Hepatocyte (in vitro differentiated cells): ENCODE measurements around the gene IP6K3.

Source experiments
- EZH2 ChIP-seq: fragments of 200-600 bp; sonication (generic); IDR thresholded peaks from 2 replicates; pipeline ENCODE4 v1.6.1; 2016; ENCODE audit warnings: antibody characterized with exemption, mild to moderate bottlenecking, borderline replicate concordance
- TF ChIP-seq, protein P1 (sequence below): fragments of 200-600 bp; sonication (generic); IDR thresholded peaks from 2 replicates; pipeline ENCODE4 v1.5.1; 2016; ENCODE audit warnings: antibody characterized with exemption, mild to moderate bottlenecking; ENCODE audit not compliant: poor library complexity

DNA sequence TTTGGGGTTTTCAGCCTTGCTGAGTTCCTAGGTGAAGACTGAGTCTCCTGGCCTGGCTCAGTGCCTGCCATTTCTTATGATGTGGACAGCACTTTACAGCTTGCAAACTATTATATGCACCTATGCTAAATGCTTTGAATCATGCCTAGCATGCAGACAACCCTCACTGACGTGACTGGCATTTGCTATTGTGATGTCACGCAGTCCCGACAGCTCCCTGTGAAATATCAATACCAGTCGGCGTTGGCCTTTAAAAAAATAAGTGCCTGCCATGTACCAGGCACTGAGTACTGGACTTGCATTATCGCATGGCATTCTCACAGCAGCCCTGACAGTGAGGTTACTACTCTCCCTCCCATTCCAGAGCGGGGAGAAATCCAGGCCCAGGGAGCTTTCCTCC is 70.7 kb downstream of the IP6K3 start:
- TF ChIP-seq, protein P1, sequence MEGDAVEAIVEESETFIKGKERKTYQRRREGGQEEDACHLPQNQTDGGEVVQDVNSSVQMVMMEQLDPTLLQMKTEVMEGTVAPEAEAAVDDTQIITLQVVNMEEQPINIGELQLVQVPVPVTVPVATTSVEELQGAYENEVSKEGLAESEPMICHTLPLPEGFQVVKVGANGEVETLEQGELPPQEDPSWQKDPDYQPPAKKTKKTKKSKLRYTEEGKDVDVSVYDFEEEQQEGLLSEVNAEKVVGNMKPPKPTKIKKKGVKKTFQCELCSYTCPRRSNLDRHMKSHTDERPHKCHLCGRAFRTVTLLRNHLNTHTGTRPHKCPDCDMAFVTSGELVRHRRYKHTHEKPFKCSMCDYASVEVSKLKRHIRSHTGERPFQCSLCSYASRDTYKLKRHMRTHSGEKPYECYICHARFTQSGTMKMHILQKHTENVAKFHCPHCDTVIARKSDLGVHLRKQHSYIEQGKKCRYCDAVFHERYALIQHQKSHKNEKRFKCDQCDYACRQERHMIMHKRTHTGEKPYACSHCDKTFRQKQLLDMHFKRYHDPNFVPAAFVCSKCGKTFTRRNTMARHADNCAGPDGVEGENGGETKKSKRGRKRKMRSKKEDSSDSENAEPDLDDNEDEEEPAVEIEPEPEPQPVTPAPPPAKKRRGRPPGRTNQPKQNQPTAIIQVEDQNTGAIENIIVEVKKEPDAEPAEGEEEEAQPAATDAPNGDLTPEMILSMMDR = no peak
- TF ChIP-seq EZH2 = no peak
